HG03103 (cell line): Measurements from ENCODE around the gene TRPV2.
"Not testable (repeated sequence)": the region's sequence is repeated elsewhere in the genome, so short reads cannot be mapped to it uniquely, and the experiment has no call there.

Experiments used
- ATAC-seq: cut with Tn5 transposase; IDR thresholded peaks from one replicate; pipeline ENCODE4 v1.9.1; 2021; ENCODE audit warnings: low read depth; ENCODE audit not compliant: unreplicated experiment

The TRPV2 gene

DNA sequence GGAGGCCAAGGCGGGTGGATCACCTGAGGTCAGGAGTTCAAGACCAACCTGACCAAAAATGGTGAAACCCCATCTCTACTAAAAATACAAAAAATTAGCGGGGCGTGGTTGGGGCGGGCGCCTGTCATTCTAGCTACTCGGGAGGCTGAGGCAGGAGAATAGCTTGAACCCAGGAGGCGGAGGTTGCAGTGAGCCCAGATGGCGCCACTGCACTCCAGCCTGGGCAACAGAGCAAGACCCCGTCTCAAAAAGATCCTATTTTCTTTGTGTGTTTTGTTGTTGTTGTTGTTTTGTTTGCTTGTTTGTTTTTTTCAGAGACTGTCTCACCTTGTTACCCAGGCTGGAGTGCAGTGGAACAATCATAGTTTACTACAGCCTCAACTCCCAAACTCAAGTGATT is 11.5 kb upstream of the TRPV2 start:
- not testable (repeated sequence) for ATAC-seq

DNA sequence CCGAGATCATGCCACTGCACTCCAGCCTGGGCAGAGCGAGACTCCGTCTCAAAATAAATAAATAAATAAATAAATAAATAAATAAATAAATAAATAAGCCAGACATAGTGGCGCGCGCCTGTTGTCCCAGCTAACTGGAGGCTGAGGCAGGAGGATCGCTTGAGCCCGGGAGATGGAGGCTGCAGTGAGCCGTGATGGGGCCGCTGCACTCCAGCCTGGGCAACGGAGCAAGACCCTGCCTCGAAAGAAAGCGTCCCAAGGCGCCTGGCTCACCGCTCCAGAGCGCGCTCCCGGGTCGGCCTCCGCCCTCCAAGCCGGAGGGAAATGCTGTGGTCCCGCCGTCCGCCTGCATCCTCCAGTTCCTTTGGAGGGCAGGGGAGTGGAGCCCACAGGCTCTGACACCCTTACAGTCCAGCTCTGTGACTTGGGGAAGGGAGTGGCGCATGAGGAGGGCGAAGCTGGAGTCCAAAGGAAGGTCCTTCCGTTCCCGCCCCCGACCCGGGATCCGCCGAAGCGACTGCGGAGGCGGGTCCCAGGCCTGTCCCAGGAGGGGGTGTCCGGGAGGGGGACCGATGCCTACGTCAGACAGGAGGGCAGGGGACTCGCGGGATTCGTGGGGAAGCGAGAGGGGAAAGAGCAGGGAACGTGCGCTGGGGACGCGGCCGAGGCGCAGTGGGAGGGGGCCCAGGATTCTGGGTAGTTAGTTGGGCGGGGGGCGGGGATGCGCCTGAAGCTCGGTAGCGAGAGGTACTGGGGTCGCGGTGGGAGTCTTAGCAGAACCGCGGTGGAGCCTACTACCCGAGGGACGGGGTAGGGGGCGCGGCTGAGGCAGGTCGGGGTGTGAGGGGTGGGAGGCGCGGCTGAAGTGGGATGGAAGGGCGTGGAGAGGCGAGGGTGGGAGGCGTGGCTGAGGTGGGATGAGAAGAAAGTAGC is 8.4 kb upstream of the TRPV2 start:
- no peak for ATAC-seq

DNA sequence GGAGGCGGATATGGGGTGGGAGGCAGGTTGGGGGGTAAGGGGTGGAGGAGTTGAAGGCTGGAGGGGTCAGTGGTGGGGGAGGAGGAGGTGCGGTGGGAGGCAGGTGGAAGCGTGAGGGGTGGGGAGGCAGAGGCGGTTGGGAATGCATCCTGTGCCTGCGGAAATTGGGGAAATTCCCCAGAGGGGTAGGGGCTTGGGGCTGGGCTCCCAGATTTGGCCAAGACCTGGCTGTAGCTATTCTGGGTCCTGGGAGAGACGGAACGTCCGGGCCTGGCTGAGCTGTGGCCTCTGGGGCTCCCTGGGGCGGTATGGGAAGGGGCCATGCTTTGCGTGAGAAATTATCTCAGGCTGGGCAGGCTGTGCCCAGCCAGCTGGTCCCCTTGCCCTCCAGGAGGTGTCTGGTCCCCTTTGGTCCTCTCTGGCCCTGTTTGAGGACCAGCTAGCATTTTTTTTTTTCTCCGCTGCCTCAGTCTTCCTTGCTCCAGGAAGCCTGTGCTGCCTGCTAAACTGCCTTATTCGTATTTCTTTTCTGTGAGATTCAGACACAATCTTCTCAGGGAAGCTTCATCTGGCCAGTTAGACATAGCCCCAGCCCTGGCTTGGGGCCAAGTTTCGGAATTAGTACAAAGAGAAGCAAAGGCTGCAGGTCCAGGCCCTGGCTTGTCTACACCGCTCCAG is 7.3 kb upstream of the TRPV2 start:
- peak; percentile 66 for ATAC-seq

DNA sequence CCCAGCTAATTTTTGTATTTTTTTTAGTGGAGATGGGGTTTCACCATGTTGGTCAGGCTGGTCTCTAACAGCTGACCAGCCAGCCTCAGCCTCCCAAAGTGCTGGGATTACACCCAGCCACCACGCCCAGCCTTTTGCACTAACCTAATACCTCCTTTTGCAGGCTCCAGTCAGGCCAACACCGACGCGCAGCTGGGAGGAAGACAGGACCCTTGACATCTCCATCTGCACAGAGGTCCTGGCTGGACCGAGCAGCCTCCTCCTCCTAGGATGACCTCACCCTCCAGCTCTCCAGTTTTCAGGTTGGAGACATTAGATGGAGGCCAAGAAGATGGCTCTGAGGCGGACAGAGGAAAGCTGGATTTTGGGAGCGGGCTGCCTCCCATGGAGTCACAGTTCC is 2.0 kb downstream of the TRPV2 start:
- ATAC-seq, result no peak

DNA sequence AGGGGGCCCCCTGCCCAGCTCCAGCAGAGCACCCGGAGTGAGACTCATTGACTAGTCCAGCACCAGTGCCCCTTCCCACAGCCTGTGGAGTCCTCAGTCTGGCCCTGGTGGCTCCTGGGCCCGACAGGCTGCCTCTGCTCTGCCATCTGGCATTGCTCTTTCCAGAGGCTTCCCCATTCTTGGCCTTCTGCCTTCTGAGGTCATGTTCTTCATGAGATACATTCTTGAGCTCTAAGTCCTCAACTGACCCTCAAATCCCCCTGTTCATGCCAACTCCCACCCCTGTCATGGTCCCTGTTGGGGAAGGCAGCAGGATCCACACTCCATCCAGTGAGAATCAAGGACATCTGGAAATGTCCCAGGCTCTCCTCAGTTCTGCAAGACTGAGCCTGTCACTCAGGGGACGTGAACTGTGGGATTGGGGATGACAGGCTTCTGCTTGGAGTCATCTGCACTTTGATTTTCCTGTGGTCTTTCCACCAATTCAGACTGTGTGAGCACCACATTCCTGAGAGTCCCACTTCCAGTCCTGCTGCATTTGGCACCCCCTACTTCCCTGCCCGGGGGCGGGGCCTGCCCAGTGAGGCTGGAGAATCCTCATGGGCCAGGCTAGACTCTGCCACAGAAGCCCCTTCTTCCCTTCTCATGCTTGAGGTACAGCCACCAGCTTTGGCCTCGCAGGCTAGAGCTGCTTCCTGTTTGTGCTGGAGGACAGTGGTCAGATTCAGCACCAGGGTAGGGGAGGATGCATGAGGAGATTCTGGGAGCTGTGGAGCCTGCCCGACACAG is 2.7 kb downstream of the TRPV2 start:
- no peak for ATAC-seq

DNA sequence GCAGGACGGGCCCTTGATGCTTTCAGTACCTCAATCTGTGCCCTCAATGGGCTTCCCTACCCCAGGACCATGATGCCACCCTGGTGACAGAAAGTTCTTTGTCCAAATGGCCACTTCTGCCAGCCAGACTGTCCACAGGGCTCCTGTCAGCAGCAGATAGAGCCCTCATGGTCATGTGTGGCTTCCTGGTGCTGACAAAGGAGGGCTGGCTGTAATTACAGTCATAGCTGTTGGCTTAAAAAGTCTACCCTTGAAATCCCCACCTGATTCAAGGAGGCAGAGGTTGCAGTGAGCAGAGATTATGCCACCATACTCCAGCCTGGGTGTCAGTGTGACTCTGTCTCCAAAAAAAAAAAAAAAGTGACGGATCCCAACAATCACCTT is 3.3 kb downstream of the TRPV2 start:
- no peak for ATAC-seq

DNA sequence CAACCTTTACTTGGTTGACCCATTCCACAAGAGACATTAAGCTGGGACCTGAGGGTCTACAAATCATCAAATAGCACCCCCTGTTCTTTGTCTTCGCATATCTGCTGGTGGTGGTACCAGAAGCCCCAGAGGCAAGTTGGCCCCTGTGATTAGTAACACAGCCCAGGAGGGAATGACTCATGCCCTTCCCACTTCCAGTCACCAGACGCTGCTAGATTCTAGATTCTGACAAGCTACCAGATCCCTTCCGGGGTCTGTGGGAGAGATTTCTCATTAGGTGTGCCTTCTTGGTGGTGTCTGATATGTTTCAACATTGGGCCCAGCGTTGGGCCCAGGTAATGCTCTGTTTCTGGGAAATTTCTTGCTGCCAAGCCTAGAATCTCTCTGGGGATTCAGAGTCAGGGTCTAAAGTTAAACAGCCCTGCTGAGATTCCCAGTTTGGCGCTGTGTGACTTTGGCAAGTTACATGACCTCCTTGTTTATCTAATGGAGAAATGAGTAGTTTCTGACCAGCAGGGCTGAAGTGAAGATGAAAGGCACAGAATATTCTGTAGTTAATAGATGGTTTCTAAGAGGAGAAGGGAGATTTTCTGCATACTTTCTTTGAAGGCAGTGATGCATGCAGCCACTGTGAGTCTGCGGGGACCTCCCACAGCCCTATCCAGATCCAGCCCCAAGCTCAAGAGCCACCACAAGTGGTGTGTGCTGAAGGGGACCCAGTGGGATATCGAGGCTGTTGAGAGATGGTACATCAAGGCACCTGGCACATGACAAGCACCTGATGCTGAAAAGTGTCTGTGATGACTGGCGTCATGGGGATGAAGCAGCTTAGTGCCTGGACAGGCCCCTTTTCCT is 3.9 kb downstream of the TRPV2 start:
- ATAC-seq, result no peak

DNA sequence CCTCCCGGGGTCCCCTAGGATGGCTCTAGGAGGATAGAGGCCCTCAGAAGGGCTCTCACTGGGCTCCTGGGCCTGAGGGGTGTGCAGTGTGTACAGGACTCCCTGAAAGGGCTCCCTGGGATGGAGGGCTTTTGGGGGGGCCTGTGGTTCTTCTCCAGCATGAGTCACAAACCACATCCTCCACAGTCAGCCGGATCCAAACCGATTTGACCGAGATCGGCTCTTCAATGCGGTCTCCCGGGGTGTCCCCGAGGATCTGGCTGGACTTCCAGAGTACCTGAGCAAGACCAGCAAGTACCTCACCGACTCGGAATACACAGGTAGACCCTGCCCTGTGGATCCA is 4.5 kb downstream of the TRPV2 start:
- ATAC-seq, result no peak

DNA sequence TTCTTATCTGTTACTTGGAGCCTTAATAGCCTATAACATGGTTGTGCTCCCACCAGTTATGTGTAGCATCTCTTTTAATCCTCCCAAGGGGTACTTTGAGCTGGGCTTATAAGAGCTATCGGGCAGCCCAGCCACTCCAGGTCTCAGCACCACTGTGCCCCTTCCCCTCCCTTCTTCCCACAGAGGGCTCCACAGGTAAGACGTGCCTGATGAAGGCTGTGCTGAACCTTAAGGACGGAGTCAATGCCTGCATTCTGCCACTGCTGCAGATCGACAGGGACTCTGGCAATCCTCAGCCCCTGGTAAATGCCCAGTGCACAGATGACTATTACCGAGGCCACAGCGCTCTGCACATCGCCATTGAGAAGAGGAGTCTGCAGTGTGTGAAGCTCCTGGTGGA is 7.0 kb downstream of the TRPV2 start:
- no peak for ATAC-seq

DNA sequence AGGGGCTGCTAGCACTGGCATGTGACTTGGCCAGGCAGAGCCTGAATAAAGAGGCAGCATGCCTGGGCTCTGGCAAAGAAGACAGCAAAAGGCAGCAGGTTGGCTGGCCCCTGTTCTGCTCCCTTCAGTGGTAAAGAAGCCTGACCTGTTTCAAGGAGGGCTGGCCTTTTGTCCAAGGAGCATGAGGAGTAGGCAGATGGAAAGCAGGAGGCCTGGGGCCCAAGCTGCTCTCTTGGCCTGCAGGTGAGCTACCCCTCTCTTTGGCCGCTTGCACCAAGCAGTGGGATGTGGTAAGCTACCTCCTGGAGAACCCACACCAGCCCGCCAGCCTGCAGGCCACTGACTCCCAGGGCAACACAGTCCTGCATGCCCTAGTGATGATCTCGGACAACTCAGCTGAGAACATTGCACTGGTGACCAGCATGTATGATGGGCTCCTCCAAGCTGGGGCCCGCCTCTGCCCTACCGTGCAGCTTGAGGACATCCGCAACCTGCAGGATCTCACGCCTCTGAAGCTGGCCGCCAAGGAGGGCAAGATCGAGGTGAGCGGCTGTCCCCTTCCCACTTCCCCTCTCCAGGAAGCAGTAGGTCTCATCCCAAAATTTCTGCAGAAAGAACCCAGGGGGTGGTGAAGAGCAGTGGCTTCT is 8.0 kb downstream of the TRPV2 start:
- ATAC-seq, result no peak

DNA sequence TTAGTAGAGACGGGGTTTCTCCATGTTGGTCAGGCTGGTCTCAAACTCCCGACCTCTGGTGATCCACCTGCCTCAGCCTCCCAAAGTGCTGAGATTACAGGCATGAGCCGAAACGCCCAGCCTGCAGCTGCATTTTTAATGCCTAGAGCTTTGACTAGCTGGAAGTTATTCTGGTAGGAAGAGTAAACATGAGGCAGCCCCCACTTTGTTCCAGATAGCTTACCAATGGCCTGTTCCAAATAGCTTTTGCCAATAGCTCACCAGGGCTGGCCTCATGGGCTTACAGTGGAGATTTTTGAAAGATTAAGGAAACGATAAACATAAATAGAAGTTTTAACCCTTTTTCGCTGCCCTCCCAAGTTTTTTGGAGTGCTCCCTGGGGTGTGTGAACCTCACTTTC is 9.8 kb downstream of the TRPV2 start:
- no peak for ATAC-seq

DNA sequence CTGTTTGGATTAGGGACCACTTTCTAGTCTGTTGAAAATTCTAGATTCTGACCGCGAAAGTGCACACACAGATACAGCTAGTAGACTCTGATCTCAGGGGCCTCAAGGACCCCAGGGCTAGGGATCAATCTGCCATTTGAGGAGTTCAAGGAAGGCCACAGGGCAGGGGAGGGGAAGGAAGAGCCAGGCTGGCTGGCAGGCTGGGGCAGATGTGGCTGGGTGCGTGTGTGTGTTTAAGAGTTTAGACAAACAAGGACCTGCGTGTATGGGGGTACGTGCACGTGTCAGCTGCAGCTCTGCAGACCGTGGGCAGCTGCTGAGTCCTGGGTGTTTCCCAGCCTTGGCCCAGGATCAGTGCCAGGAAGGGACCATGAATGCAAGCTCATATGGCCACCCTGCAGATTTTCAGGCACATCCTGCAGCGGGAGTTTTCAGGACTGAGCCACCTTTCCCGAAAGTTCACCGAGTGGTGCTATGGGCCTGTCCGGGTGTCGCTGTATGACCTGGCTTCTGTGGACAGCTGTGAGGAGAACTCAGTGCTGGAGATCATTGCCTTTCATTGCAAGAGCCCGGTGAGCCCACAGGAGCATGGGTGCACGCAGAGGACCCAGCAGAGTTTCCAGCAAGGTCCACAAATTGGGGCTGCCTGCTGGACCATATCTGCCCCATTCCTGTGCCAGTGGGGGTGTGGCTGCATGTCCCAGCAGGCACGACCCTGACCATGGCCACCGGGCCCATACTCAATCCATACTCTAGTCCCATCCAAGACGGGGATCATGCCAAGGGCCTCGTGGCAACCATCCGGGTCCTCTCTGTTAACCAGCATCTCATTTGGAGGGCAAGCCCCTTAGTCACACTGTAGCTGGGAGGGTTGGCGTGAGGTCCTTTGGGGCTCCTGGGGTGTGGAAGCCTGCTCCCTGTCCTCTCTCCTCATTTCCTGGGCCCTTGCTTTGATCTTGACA is 10.6 kb downstream of the TRPV2 start:
- ATAC-seq, result no peak

DNA sequence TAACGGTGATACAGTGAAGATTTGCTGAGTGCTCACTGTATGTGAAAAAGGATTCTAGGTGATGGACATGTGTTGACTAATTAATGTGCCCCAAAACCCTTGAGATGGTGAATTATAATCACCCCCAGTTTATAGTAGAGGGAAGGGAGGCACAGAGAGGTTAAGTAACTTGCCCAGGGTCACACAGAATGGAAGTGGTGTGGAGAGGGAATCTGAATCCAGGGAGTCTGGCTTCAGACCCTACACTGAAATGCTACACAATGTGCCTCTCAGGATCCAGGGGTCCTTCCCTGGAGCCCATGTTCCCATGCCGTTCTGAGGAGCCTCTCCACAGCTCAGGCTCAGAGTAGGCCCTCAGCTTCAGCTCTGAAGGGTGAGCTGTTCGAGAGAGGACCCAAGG is 11.6 kb downstream of the TRPV2 start:
- ATAC-seq, result no peak

DNA sequence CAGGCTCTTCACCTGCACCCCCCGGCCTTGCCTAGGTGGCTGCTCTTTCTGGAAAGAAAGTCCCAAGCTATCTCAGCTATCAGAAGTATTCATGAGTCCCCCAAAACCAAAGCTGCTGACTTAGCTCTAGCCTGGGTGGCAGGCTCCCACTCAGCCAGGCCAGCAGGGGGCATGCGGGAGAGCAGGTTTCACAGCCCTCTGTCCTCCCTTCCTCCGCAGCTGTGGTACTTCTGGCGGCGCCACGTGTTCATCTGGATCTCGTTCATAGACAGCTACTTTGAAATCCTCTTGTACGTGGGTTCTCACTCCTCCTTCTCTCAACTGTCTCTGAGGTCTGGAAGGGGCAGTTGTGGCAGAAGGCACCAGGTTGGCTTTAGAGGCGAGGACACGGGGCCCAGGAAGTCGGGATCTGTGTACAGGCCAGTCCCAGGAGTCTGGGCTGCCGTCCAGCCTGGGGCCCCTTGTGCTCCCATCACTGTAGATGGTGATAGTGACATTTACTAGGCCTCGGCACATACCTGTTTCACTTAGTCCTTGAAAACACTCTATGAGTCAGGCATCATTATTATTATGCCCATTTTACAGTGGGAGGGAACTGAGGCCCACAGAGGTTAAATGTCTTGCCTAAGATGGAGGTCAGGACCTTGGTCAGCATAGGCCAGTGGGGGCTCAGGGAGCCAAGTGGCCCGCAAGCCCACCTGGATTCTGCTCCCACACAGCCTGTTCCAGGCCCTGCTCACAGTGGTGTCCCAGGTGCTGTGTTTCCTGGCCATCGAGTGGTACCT is 12.9 kb downstream of the TRPV2 start:
- ATAC-seq, result no peak

DNA sequence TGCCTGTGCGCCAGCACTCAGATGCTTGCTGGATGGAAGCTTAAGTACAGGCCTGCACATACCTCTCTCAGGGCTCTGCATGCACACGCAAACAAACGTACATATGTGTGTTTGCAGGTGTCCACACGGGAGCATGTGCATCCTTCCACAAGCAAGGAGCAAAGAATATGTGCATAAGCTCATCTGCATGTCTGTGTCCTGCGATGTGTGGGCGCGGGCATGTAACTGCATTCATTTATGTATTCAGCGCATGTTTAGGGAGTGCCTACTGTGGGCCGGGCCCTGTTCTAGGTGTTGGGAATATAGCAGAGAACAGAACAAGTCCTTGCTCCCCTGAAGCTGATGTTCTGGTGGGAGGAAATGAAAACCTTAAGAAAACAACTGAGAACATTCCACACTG is 13.7 kb downstream of the TRPV2 start:
- no peak for ATAC-seq

DNA sequence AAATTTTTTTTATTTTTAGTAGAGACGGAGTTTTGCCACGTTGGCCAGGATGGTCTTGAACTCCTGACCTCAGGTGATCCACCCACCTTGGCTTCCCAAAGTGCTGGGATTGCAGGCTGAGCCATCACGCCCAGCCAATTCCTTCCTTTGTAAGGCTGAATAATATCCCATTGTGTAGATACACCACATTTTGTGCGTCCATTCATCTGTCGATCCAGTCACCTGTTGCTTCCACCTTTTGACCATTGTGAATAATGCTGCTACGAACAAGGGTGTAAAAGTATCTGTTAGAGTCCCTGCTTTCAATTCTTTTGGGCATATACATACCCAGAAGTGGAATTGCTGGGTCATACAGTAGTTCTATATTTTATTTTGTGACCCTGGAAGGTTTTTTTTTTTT is 15.3 kb downstream of the TRPV2 start:
- no peak for ATAC-seq

DNA sequence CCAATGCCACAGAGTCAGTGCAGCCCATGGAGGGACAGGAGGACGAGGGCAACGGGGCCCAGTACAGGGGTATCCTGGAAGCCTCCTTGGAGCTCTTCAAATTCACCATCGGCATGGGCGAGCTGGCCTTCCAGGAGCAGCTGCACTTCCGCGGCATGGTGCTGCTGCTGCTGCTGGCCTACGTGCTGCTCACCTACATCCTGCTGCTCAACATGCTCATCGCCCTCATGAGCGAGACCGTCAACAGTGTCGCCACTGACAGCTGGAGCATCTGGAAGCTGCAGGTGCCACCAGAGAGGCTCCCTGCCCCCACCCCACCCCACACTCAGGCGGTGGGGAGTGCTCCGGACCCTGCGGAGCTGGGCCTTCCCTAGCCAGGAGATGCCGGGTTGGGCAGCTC is 16.6 kb downstream of the TRPV2 start:
- no peak for ATAC-seq

DNA sequence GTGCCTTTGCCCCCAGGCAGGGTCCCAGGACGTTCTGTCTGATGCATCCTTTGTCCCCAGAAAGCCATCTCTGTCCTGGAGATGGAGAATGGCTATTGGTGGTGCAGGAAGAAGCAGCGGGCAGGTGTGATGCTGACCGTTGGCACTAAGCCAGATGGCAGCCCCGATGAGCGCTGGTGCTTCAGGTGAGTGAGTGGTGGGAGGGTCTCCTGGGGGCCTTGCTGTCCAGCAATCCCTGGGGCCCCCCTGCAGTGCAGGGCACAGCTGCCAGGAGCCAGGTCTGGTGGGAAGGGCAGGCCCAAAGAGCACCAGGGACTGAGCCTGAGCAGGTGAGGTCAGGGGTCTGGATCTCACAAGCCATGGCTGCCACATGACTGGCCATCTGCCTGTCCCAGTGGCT is 18.1 kb downstream of the TRPV2 start:
- ATAC-seq, result no peak
